Erythroblast (primary cell): Measurements from ENCODE around the gene TMUB1.

Experiments used
- DNase-seq, 2 experiments: peaks; one replicate each; lab custom pipeline; 2025; lab: John Stamatoyannopoulos, UW
- GATA1 ChIP-seq: IDR thresholded peaks from 2 replicates; pipeline ENCODE4 v1.6.1; 2011; ENCODE audit warnings: low read depth, mild to moderate bottlenecking, control low read depth, low read length, moderate library complexity
- POLR2A ChIP-seq: IDR thresholded peaks from 2 replicates; pipeline ENCODE4 v1.6.1; 2011; ENCODE audit warnings: mild to moderate bottlenecking, low read length

The TMUB1 gene

GRCh38 chr7:151068069-151068773, 15.1 kb downstream of the TMUB1 start:
- TF ChIP-seq POLR2A = no peak

GRCh38 chr7:151066273-151066974, 16.9 kb downstream of the TMUB1 start:
- DNase-seq = no peak
- no peak for TF ChIP-seq POLR2A

More at GRCh38 chr7:151068069-151068773, 15.1 kb downstream of the TMUB1 start:
- no peak for DNase-seq

GRCh38 chr7:151065516-151065915, 17.8 kb downstream of the TMUB1 start:
- DNase-seq = no peak
- no peak for TF ChIP-seq POLR2A
- no peak for TF ChIP-seq GATA1

- DNase-seq = no peak
- TF ChIP-seq POLR2A = no peak
- no peak for TF ChIP-seq GATA1
Measured at GRCh38 chr7:151064993-151065392, 18.3 kb downstream of the TMUB1 start.

GRCh38 chr7:151064454-151064853, 18.8 kb downstream of the TMUB1 start:
- no peak for TF ChIP-seq GATA1
- TF ChIP-seq POLR2A = no peak

GRCh38 chr7:151063212-151063561, 20.1 kb downstream of the TMUB1 start:
- TF ChIP-seq POLR2A (no peak), GATA1 (no peak)
- DNase-seq = no peak

More at GRCh38 chr7:151064454-151064853, 18.8 kb downstream of the TMUB1 start:
- no peak for DNase-seq

- peak; percentile 36 to 44 for DNase-seq
Measured at GRCh38 chr7:151062399-151063211, 20.7 kb downstream of the TMUB1 start.

GRCh38 chr7:151062111-151062398, 21.2 kb downstream of the TMUB1 start:
- no peak for DNase-seq
- TF ChIP-seq GATA1 (no peak), POLR2A (no peak)

More at GRCh38 chr7:151062399-151063211, 20.7 kb downstream of the TMUB1 start:
- TF ChIP-seq POLR2A = no peak
- no peak for TF ChIP-seq GATA1

- no peak for TF ChIP-seq GATA1
- no peak for TF ChIP-seq POLR2A
- DNase-seq = no peak
Measured at GRCh38 chr7:151061213-151062110, 21.8 kb downstream of the TMUB1 start.

GRCh38 chr7:151060416-151061212, 22.7 kb downstream of the TMUB1 start:
- peak; percentile 34 to 38 for DNase-seq
- peak; percentile 46 for TF ChIP-seq POLR2A
- TF ChIP-seq GATA1 = no peak

GRCh38 chr7:151060113-151060415, 23.2 kb downstream of the TMUB1 start:
- no peak for TF ChIP-seq POLR2A
- no peak for TF ChIP-seq GATA1
- DNase-seq = no peak

- TF ChIP-seq GATA1 = no peak
- TF ChIP-seq POLR2A = peak; percentile 53
- peak; percentile 76 to 82 for DNase-seq
Measured at GRCh38 chr7:151059367-151060112, 23.8 kb downstream of the TMUB1 start, which contains the start of gene SLC4A2. Gene SLC4A2, plus strand, starts transcription at chr7:151059589. Its CDS starts 2,399 bp downstream, at chr7:151061988.
